H1 (cell line): ENCODE results near the gene APBA2. TPM values are rescaled to one million over a fixed set of nuclear protein-coding genes. Genes with fewer than 3 reads are reported as not detected.

ENCODE experiments used
- CTCF ChIA-PET: fragments of 300-600 bp; sonication (Branson Sonifier 250); formaldehyde crosslinking; loops from one replicate; lab custom pipeline; 2021; ENCODE audit not compliant: partially characterized antibody; lab: Charles Lee
- POLR2A ChIA-PET: fragments of 300-600 bp; sonication (Branson Sonifier 250); formaldehyde crosslinking; loops from one replicate; lab custom pipeline; 2021; ENCODE audit warnings: inconsistent platforms; ENCODE audit not compliant: partially characterized antibody; lab: Charles Lee
- DNase-seq, 2 experiments: peaks; one replicate each; pipeline versions ENCODE4 v3.0.0 to v3.0.0-alpha.2; 2010 to 2022; ENCODE audit warnings: low spot score in 2 of 2, low read depth in 1 of 2, mixed read lengths in 1 of 2
- FAIRE-seq: peaks from 2 replicates; lab custom pipeline; 2011; peaks lifted over from hg19 to GRCh38; lab: Jason Lieb, UNC
- H2AFZ ChIP-seq: 2 replicates; pipeline ENCODE4 v1.8.1; 2012; ENCODE audit warnings: low read length, inconsistent platforms
- H2AK5ac ChIP-seq: 2 replicates; pipeline ENCODE4 v1.6.1; 2013; ENCODE audit warnings: low read depth, low read length
- H2BK120ac ChIP-seq: replicated peaks from 2 replicates; pipeline ENCODE3; 2013; ENCODE audit warnings: low read depth, low read length, inconsistent platforms
- H2BK12ac ChIP-seq: 2 replicates; pipeline ENCODE4 v1.6.1; 2013; ENCODE audit warnings: low read depth, low read length
- H2BK15ac ChIP-seq: 2 replicates; pipeline ENCODE4 v1.6.1; 2013; ENCODE audit warnings: low read length
- H2BK20ac ChIP-seq: 2 replicates; pipeline ENCODE4 v1.6.1; 2013; ENCODE audit warnings: low read length
- H2BK5ac ChIP-seq: 2 replicates; pipeline ENCODE4 v1.6.1; 2013; ENCODE audit warnings: low read depth, low read length
- H3K14ac ChIP-seq: 2 replicates; pipeline ENCODE4 v1.6.1; 2013; ENCODE audit warnings: inconsistent platforms; ENCODE audit not compliant: insufficient read length
- H3K18ac ChIP-seq: 2 replicates; pipeline ENCODE4 v1.6.1; 2013; ENCODE audit warnings: low read length; ENCODE audit errors: extremely low read depth
- H3K23ac ChIP-seq: 2 replicates; pipeline ENCODE4 v1.6.1; 2013; ENCODE audit warnings: inconsistent platforms; ENCODE audit not compliant: insufficient read length
- H3K23me2 ChIP-seq: 2 replicates; pipeline ENCODE4 v1.6.1; 2013; ENCODE audit warnings: low read depth, low read length
- H3K27ac ChIP-seq: 2 replicates; pipeline ENCODE4 v1.6.1; 2011; ENCODE audit warnings: low read depth, low read length, inconsistent platforms
- H3K27me3 ChIP-seq, 4 experiments: replicated peaks in 1 of 4; 1 replicate in 1 of 4; 2 replicates in 3 of 4; pipeline versions ENCODE4 v1.6.1 to v1.8.1; 2011 to 2013; ENCODE audit warnings: low read length in 3 of 4, mild to moderate bottlenecking in 3 of 4, inconsistent platforms in 2 of 4, mixed read lengths in 2 of 4, moderate library complexity in 1 of 4; ENCODE audit not compliant: control insufficient read depth in 3 of 4, insufficient read depth in 3 of 4; ENCODE audit errors: extremely low read depth in 1 of 4
- H3K36me3 ChIP-seq, 4 experiments: 2 replicates each; pipeline versions ENCODE4 v1.6.1 to v1.8.1; 2011 to 2013; ENCODE audit warnings: mild to moderate bottlenecking in 4 of 4, low read length in 3 of 4, moderate library complexity in 2 of 4, control low read depth in 1 of 4, inconsistent platforms in 1 of 4; ENCODE audit not compliant: insufficient read depth in 4 of 4, control insufficient read depth in 2 of 4
- H3K4ac ChIP-seq: replicated peaks from 2 replicates; pipeline ENCODE3; 2013; ENCODE audit warnings: low read length, low read depth, mixed read lengths, inconsistent platforms; ENCODE audit not compliant: insufficient read length
- H3K4me1 ChIP-seq, 4 experiments: replicated peaks in 1 of 4; 1 replicate in 1 of 4; 2 replicates in 3 of 4; pipeline versions ENCODE4 v1.6.1 to v1.8.1; 2011 to 2013; ENCODE audit warnings: low read length in 3 of 4, inconsistent platforms in 2 of 4, mixed read lengths in 1 of 4; ENCODE audit not compliant: insufficient read depth in 4 of 4, control insufficient read depth in 3 of 4
- H3K4me2 ChIP-seq, 2 experiments: 2 replicates each; pipeline versions ENCODE4 v1.6.1 to v1.8.1; 2011 to 2013; ENCODE audit warnings: low read depth in 2 of 2, low read length in 2 of 2, control low read depth in 1 of 2, inconsistent platforms in 1 of 2, mild to moderate bottlenecking in 1 of 2; ENCODE audit not compliant: insufficient read depth in 1 of 2
- H3K4me3 ChIP-seq, 4 experiments: fragments of 200-600, 300-600 bp in 1 of 4; sonication (generic), shearing (Covaris generic), sonication (Bioruptor Twin) in 1 of 4; 2 replicates each; pipeline versions ENCODE4 v1.5.1 to v1.8.1; 2011 to 2016; ENCODE audit warnings: low read length in 4 of 4, low read depth in 3 of 4, control low read depth in 2 of 4, inconsistent platforms in 2 of 4, mild to moderate bottlenecking in 2 of 4, mixed read lengths in 1 of 4, moderate library complexity in 1 of 4; ENCODE audit not compliant: insufficient read depth in 2 of 4; ENCODE audit errors: extremely low read depth in 1 of 4
- H3K56ac ChIP-seq: replicated peaks from 2 replicates; pipeline ENCODE3; 2013; ENCODE audit warnings: low read depth, mild to moderate bottlenecking, mixed read lengths, low read length, inconsistent platforms; ENCODE audit not compliant: insufficient read length
- H3K79me1 ChIP-seq: 2 replicates; pipeline ENCODE4 v1.6.1; 2013; ENCODE audit warnings: low read depth, low read length, control low read depth
- H3K79me2 ChIP-seq, 2 experiments: 2 replicates each; pipeline versions ENCODE4 v1.6.1 to v1.8.1; 2012 to 2013; ENCODE audit warnings: low read length in 2 of 2, mild to moderate bottlenecking in 2 of 2, inconsistent platforms in 1 of 2; ENCODE audit not compliant: insufficient read depth in 2 of 2, control insufficient read depth in 1 of 2
- H3K9ac ChIP-seq, 4 experiments: replicated peaks in 1 of 4; 1 replicate in 1 of 4; 2 replicates in 3 of 4; pipeline versions ENCODE4 v1.6.1 to v1.8.1; 2011 to 2013; ENCODE audit warnings: low read depth in 3 of 4, low read length in 3 of 4, control low read depth in 2 of 4, mild to moderate bottlenecking in 2 of 4, moderate library complexity in 2 of 4, inconsistent platforms in 1 of 4; ENCODE audit errors: extremely low read depth in 1 of 4
- H3K9me3 ChIP-seq, 2 experiments: 2 replicates each; pipeline versions ENCODE4 v1.6.1 to v1.8.1; 2012 to 2013; ENCODE audit warnings: mild to moderate bottlenecking in 2 of 2, moderate library complexity in 2 of 2, control low read depth in 1 of 2, inconsistent platforms in 1 of 2, low read depth in 1 of 2, low read length in 1 of 2, mixed read lengths in 1 of 2; ENCODE audit not compliant: insufficient read depth in 2 of 2
- H4K20me1 ChIP-seq, 2 experiments: replicated peaks in 1 of 2; 2 replicates each; pipeline versions ENCODE3 to v1.8.1; 2011 to 2013; ENCODE audit warnings: inconsistent platforms in 2 of 2, low read length in 2 of 2, mild to moderate bottlenecking in 1 of 2; ENCODE audit not compliant: insufficient read depth in 2 of 2, control insufficient read depth in 1 of 2
- H4K5ac ChIP-seq: 2 replicates; pipeline ENCODE4 v1.6.1; 2013; ENCODE audit warnings: low read length, low read depth, mixed read lengths, inconsistent platforms; ENCODE audit not compliant: insufficient read length
- H4K8ac ChIP-seq: 2 replicates; pipeline ENCODE4 v1.8.0; 2013; ENCODE audit warnings: mild to moderate bottlenecking, moderate library complexity, low read length, inconsistent platforms; ENCODE audit not compliant: insufficient read depth; ENCODE audit errors: extremely low read depth
- H4K91ac ChIP-seq: replicated peaks from 2 replicates; pipeline ENCODE3; 2013; ENCODE audit warnings: low read length, mixed read lengths, inconsistent platforms; ENCODE audit not compliant: insufficient read length
- BCL11A ChIP-seq, 2 experiments: IDR thresholded peaks; one replicate each; pipeline ENCODE4 v1.6.1; 2011; ENCODE audit warnings: low read depth in 2 of 2, low read length in 2 of 2, mild to moderate bottlenecking in 2 of 2
- CBX5 ChIP-seq: fragments of 300-800, 300-1000 bp; sonication (generic); IDR thresholded peaks from 2 replicates; pipeline ENCODE4 v1.7.1; 2016; ENCODE audit warnings: antibody characterized with exemption, low read length, low read depth
- CBX8 ChIP-seq: fragments of 300-800, 300-1000 bp; sonication (generic); IDR thresholded peaks from 2 replicates; pipeline ENCODE4 v1.7.1; 2016; ENCODE audit warnings: low read depth, low read length, borderline replicate concordance
- CTCF ChIP-seq, 3 experiments: IDR thresholded peaks; 1 replicate in 2 of 3; 2 replicates in 1 of 3; pipeline versions ENCODE4 v1.5.1 to v1.6.1; 2011; ENCODE audit warnings: low read length in 3 of 3, mild to moderate bottlenecking in 3 of 3, inconsistent platforms in 2 of 3, low read depth in 1 of 3, moderate library complexity in 1 of 3; ENCODE audit not compliant: insufficient read depth in 1 of 3; ENCODE audit errors: control extremely low read depth in 1 of 3
- JUN ChIP-seq: IDR thresholded peaks from 2 replicates; pipeline ENCODE4 v1.6.1; 2011; ENCODE audit warnings: low read depth, mild to moderate bottlenecking, improper control_type of control experiment, low read length
- JUND ChIP-seq: IDR thresholded peaks from 2 replicates; pipeline ENCODE4 v1.6.1; 2011; ENCODE audit warnings: mild to moderate bottlenecking, improper control_type of control experiment, low read length
- POLR2AphosphoS5 ChIP-seq: IDR thresholded peaks from 2 replicates; pipeline ENCODE4 v1.6.1; 2011; ENCODE audit warnings: low read depth, low read length
- RBBP5 ChIP-seq: IDR thresholded peaks from 2 replicates; pipeline ENCODE4 v1.7.1; 2012; ENCODE audit warnings: low read depth, mild to moderate bottlenecking, inconsistent platforms, low read length, moderate library complexity, borderline replicate concordance
- SP1 ChIP-seq: IDR thresholded peaks from 2 replicates; pipeline ENCODE4 v1.6.1; 2011; ENCODE audit warnings: low read depth, low read length
- SP2 ChIP-seq: IDR thresholded peaks from 2 replicates; pipeline ENCODE4 v1.6.1; 2012; ENCODE audit warnings: mild to moderate bottlenecking, low read length, inconsistent platforms
- SRF ChIP-seq: IDR thresholded peaks from 2 replicates; pipeline ENCODE4 v1.6.1; 2011; ENCODE audit warnings: mild to moderate bottlenecking, low read depth, low read length, moderate library complexity
- TAF1 ChIP-seq: IDR thresholded peaks from 2 replicates; pipeline ENCODE4 v1.6.1; 2011; ENCODE audit warnings: mild to moderate bottlenecking, low read depth, low read length
- WGBS, 2 experiments: shearing (Covaris generic) in 1 of 2; methylation state at CpG; one replicate each; pipeline versions ENCODE4 v1.1.6 to v1.1.7; 2013 to 2015; ENCODE audit warnings: low lambda C conversion rate in 2 of 2, mixed read lengths in 2 of 2, inconsistent platforms in 1 of 2, low coverage in 1 of 2, missing lambda C conversion rate in 1 of 2; ENCODE audit not compliant: insufficient replicate concordance in 2 of 2, insufficient coverage in 1 of 2, insufficient read length in 1 of 2; ENCODE audit errors: extremely low coverage in 1 of 2, missing lambda C conversion rate in 1 of 2; 5-methylcytosine and 5-hydroxymethylcytosine counted together
- polyA plus RNA-seq, 7 experiments: library from polyadenylated mRNA; depleted of rRNA in 3 of 7; stranded (reverse) in 5 of 7; unstranded in 2 of 7; fragments of >200 nt in 5 of 7; fragments of 200-250 nt in 2 of 7; gene quantifications; 1 replicate in 5 of 7; 2 replicates in 1 of 7; 4 replicates in 1 of 7; pipeline versions ENCODE4 v1.2.1 to v1.2.3, GENCODE V29; 2011 to 2013; ENCODE audit warnings: missing spikeins in 2 of 7, mixed read lengths in 2 of 7
- total RNA-seq: library from RNA; stranded (reverse); fragmentation: NEBNext Ultra II Directional; extraction: Animal tissue kit (Norgen Biotek cat#: 25700); gene quantifications from 2 replicates; pipeline ENCODE4 v1.2.1, GENCODE V29; 2021

Gene APBA2
- total and polyA plus RNA-seq, 2 of the 8 experiments (the other 6 are each of a cell fraction or from before 2014, with no cell fraction given): 15.5 to 19.0 TPM

DNA sequence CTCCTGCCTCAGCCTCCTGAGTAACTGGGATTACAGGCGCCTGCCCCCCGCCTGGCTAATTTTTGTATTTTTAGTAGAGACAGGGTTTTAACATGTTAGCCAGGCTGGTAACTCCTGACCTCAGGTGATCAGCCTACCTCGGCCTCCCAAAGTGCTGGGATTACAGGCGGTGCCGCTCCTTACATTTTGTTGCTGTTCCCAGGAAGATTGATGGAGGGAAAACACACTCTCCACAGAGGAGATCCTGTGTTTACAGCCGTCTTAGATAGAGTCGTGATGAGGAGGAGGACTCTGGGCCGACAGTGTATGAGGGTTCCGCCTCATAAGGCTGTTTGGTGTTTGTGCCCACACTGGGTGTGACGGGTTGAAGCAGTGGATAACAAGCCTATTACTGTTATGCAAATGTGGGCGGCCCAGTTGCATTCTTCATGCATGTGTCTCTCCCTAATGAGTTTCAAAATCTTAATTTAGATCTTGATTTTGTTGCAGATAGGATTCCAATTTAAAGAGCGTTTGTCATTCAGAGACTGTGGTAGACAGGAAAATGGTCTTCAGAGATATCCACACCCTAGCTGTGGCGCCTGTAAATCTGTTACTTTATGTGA, 60.0 kb downstream of the APBA2 start:
- Histone ChIP-seq H4K8ac (no peak overlapping the region), H2BK120ac (no peak overlapping the region), H3K27me3 (no peaks in the 10 kb centered on the region; a peak in 2 of 7 replicates), H3K79me2 (no peaks in the 10 kb centered on the region), H3K23me2 (no peaks in the 10 kb centered on the region), H3K4me1 (no peaks in the 10 kb centered on the region; a peak in 1 of 7 replicates), H2AFZ (no peak overlapping the region), H3K4me2 (no peak overlapping the region), H3K27ac (no peak overlapping the region), H2BK5ac (no peak overlapping the region), H3K4ac (no peak overlapping the region), H3K18ac (no peak overlapping the region), H4K91ac (no peak overlapping the region), H3K56ac (no peak overlapping the region), H2BK15ac (no peak overlapping the region), H3K23ac (no peak overlapping the region), H4K20me1 (no peaks in the 10 kb centered on the region), H3K4me3 (no peak overlapping the region), H3K14ac (no peak overlapping the region), H3K9ac (no peak overlapping the region), H3K79me1 (no peaks in the 10 kb centered on the region), H2AK5ac (no peak overlapping the region), H2BK12ac (no peak overlapping the region), H3K9me3 (no peaks in the 10 kb centered on the region), H3K36me3 (no peaks in the 10 kb centered on the region), H4K5ac (no peak overlapping the region), H2BK20ac (no peak overlapping the region)
- 89% methylated on average over 13 of the region's 13 CpGs; no CpG with 5 or more reads in 1 of the 2 experiments for WGBS, 2 experiments
- FAIRE-seq: no peak
- ChIA-PET POLR2A (no interaction called here), CTCF (interaction anchor here (1.1 to 3.3 kb wide), 4 partner anchors 10 to 43 kb away, joined by 3 to 15 read pairs (median 6); no protein-coding TSS in a partner anchor)
- no peak for DNase-seq
- TF ChIP-seq JUN (no peak), RBBP5 (no peak), JUND (no peak), CTCF (IDR thresholded peaks at IDR 0.05; ENCODE audit: control extremely low read depth in 1 of 3, insufficient read depth in 1 of 3, low read depth in 1 of 3, low read length in 3 of 3) (no peak), SP2 (no peak), CBX5 (no peak), SRF (no peak), BCL11A (IDR thresholded peaks at IDR 0.05; ENCODE audit: low read depth in 2 of 2, low read length in 2 of 2) (no peak), CBX8 (no peak), TAF1 (no peak), POLR2AphosphoS5 (no peak), SP1 (no peak)
